Body of pancreas (tissue), 4 donors: Measurements from ENCODE around the gene KLF1. TPM values are rescaled to one million over a fixed set of nuclear protein-coding genes. Genes with fewer than 3 reads are reported as not detected.
A peak's percentile ranks its signal among the peaks of the same experiment; 100 is the strongest.

Source experiments
- ATAC-seq: fragments of 150-250 bp; one replicate; pipeline ENCODE4 v1.9.1; 2016
- DNase-seq, 4 donors: peaks; one replicate each; pipeline ENCODE4 v3.0.0-alpha.2; 2019
- H3K27ac ChIP-seq, 4 donors: fragments of 200-600 bp; sonication (generic); 1 replicate in 3 of 4; 2 replicates in 1 of 4; pipeline versions ENCODE4 v1.5.1 to v1.6.1; 2016 to 2019; ENCODE audit warnings: mild to moderate bottlenecking in 1 of 4, mixed read lengths in 1 of 4, moderate library complexity in 1 of 4
- H3K27me3 ChIP-seq, 2 donors: fragments of 200-600 bp; sonication (generic); one replicate each; pipeline ENCODE4 v1.6.0; 2016; ENCODE audit warnings: mild to moderate bottlenecking in 1 of 2
- H3K36me3 ChIP-seq, 2 donors: fragments of 200-600 bp; sonication (generic); replicated peaks in 1 of 2; 2 replicates each; pipeline ENCODE4 v1.5.1; 2016; ENCODE audit warnings: low read depth in 2 of 2; ENCODE audit not compliant: insufficient read depth in 1 of 2
- H3K4me1 ChIP-seq: fragments of 200-600 bp; sonication (generic); one replicate; pipeline ENCODE4 v1.6.0; 2016
- H3K4me3 ChIP-seq, 2 donors: fragments of 200-600 bp; sonication (generic); 1 replicate in 1 of 2; 2 replicates in 1 of 2; pipeline ENCODE4 v1.5.1; 2016 to 2019
- H3K9me3 ChIP-seq, 3 donors: fragments of 200-600 bp; sonication (generic); 1 replicate in 2 of 3; 2 replicates in 1 of 3; pipeline ENCODE4 v1.5.1; 2016
- POLR2A ChIP-seq, 3 donors: fragments of 450-650 bp; IDR thresholded peaks; one replicate each; pipeline ENCODE4 v1.6.1; 2016; ENCODE audit warnings: antibody characterized with exemption in 3 of 3, mild to moderate bottlenecking in 2 of 3
- WGBS, 2 donors: methylation state at CpG; one replicate each; pipeline ENCODE4 v1.1.5; 2017; 5-methylcytosine and 5-hydroxymethylcytosine counted together
- intact Hi-C: fragments of 100-400 bp; cut with DNase I; formaldehyde crosslinking; loops from one replicate; pipeline ENCODE4 v1.15.1; 2023
- total RNA-seq, 2 donors: library from RNA; depleted of rRNA; stranded (reverse); fragments of >200 nt; gene quantifications; one replicate each; pipeline ENCODE4 v1.1.0, GENCODE V29; 2016
- TF ChIP-seq, protein P1 (sequence below), 7 experiments: fragments of 450-650 bp in 4 of 7; fragments of 200-600 bp in 3 of 7; sonication (generic) in 3 of 7; IDR thresholded peaks; one replicate each; pipeline ENCODE4 v1.5.1; 2016 to 2019; ENCODE audit warnings: antibody characterized with exemption in 7 of 7

The KLF1 gene
- total RNA-seq, 2 donors from 2014 or later = not detected

DNA sequence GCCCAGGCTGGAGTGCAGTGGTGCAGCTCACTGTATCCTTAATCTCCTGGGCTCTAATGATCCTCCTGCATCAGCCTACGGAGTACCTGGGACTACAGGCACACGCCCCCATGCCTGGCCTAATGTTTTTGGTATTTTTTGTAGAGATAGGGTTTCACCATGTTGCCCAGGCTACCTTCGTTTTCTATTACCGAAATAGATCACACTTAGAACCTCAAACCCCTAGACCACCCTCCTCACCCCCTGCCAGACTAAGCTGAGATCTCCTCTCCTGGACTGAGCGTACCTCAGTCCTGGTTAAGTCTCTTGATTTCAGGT lies 391 bp downstream of the KLF1 start:
- WGBS, 2 donors = 78 to 79% methylated on average over 5 of the region's 5 CpGs
- Histone ChIP-seq H3K4me3 (no peak overlapping the region), H3K27me3 (no peaks in the 10 kb centered on the region), H3K9me3 (peaks cover 0 to 6% (median 0%) of the 10 kb centered on the region in 3 donors), H3K4me1 (peaks cover 26% of the 10 kb centered on the region), H3K27ac (no peak overlapping the region), H3K36me3 (no peaks in the 10 kb centered on the region)
- no peak for ATAC-seq
- intact Hi-C loops = no loop called here
- no peak for DNase-seq
- TF ChIP-seq POLR2A (IDR thresholded peaks at IDR 0.05) = no peak
- TF ChIP-seq, protein P1, sequence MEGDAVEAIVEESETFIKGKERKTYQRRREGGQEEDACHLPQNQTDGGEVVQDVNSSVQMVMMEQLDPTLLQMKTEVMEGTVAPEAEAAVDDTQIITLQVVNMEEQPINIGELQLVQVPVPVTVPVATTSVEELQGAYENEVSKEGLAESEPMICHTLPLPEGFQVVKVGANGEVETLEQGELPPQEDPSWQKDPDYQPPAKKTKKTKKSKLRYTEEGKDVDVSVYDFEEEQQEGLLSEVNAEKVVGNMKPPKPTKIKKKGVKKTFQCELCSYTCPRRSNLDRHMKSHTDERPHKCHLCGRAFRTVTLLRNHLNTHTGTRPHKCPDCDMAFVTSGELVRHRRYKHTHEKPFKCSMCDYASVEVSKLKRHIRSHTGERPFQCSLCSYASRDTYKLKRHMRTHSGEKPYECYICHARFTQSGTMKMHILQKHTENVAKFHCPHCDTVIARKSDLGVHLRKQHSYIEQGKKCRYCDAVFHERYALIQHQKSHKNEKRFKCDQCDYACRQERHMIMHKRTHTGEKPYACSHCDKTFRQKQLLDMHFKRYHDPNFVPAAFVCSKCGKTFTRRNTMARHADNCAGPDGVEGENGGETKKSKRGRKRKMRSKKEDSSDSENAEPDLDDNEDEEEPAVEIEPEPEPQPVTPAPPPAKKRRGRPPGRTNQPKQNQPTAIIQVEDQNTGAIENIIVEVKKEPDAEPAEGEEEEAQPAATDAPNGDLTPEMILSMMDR (IDR thresholded peaks at IDR 0.05) = no peak

DNA sequence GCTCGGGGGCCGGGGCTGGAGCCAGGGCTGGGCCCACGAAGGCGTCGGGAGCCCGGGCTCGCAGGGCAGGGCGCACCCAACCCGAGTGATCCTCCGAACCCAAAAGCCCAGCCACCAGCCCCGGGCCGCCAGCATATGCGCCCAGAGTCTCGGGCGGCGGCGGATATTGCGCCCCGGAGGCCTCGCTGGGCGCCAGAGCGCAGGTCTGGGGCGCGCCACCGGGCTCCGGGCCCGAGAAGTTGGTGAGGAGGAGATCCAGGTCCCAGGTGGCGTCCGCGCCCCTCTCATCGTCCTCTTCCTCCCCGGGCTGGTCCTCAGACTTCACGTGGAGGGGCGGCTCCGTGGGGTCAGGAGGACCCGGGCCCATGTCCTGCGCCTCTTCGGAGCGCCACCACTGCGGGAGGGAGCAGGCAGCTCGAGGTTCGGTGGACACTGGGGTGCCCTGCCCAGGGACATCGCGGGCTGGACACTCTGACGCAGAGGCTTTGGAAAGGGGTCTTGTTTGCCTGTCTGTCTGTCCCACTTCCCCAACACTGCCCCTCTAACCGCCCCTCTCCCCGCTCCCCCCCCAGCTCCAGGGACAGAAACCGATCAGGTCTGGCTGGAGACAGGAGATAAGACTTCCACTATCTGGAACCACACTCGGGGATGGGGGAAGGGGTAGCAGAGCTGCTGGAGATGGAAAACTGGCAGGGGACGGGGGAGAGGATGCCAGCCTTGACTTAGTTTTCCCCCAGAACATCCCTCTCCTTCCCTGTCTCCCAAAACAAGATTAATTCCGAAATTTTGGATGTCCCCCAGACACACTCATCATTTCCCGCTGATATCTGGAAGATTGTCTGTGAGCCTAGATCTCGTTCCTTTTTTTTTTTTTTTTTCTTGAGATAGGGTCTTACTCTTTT lies 1.0 kb downstream of the KLF1 start:
- Histone ChIP-seq H3K36me3 (no peaks in the 10 kb centered on the region), H3K27ac (peak overlapping the region in 3 of 4 donors; percentile 29 to 70 (median 52)), H3K9me3 (peaks cover 0 to 6% (median 0%) of the 10 kb centered on the region in 3 donors), H3K4me3 (peak overlapping the region in 1 of 2 donors; percentile 37), H3K27me3 (no peaks in the 10 kb centered on the region), H3K4me1 (peaks cover 23% of the 10 kb centered on the region)
- TF ChIP-seq, protein P1 (IDR thresholded peaks at IDR 0.05) = no peak
- TF ChIP-seq POLR2A (IDR thresholded peaks at IDR 0.05) = no peak
- no peak for ATAC-seq
- WGBS, 2 donors = 8 to 18% methylated on average over 9 to 45 of the region's 53 CpGs
- intact Hi-C loops = no loop called here
- no peak for DNase-seq

DNA sequence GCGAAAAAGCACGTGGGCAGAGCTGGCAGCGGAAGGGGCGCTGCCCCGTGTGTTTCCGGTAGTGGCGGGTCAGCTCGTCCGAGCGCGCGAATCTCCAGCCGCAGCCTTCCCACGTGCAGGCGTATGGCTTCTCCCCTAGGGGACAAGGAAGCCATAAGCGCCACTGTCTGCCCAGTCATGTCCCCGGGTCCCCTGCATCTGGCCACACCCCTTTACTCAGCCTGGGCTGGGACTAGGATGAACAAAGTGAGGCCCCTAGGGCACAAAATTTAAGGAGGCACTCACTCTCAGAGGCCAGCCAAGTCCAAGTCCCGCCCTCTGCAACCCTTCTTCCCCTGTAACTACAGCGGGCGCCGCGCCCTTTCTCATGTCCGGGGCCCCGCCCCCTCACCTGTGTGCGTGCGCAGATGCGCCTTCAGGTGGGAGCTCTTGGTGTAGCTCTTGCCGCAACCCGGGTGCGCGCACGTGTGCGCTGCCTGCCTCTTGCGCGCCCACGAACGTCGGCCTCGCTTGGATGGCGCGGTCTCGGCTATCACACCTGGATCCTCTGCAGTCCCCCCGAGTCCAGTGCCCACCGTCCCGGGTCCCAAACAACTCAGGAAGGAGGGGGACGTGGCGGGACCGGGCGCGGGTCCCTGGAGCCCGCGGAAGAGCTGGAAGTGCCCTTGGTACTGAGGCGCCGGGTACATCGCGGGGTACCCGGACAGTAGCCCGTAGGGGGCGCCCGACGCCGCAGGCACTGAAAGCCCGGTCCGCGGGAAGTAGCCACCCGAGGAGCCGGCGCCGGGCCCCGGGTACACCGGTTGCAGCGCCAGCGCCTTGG lies 1.9 kb downstream of the KLF1 start:
- Histone ChIP-seq H3K36me3 (no peaks in the 10 kb centered on the region), H3K27ac (peak overlapping the region in 3 of 4 donors; percentile 52 to 70 (median 56)), H3K4me3 (peak overlapping the region in 1 of 2 donors; percentile 37), H3K27me3 (no peaks in the 10 kb centered on the region), H3K4me1 (peaks cover 24% of the 10 kb centered on the region), H3K9me3 (peaks cover 0 to 6% (median 0%) of the 10 kb centered on the region in 3 donors)
- TF ChIP-seq, protein P1 (IDR thresholded peaks at IDR 0.05) = peak; percentile 51 to 70 (median 64)
- TF ChIP-seq POLR2A (IDR thresholded peaks at IDR 0.05) = peak; percentile 22 to 61 (median 56)
- ATAC-seq = peak; percentile 64
- intact Hi-C loops = no loop called here
- peak; percentile 91 to 97 (median 94) for DNase-seq
- whole genome bisulfite sequencing, 2 donors = 0 to 4% methylated on average over 11 to 73 of the region's 73 CpGs

DNA sequence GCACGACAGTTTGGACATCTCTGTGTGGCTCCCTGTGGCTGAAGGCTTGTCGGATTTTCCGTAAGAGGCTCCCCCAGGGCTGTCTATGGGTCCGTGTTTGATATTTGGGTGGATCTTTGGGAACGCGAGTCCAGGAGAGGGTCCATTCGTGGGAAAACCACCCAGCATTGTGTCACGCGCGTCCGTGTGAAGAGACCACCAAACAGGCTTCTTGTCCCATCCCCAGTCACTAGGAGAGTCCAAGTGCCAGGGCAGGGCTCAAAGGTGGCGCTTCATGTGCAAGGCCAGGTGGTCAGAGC lies 2.4 kb downstream of the KLF1 start:
- TF ChIP-seq, protein P1 (IDR thresholded peaks at IDR 0.05) = no peak
- TF ChIP-seq POLR2A (IDR thresholded peaks at IDR 0.05) = no peak
- intact Hi-C loops = no loop called here
- no peak overlapping the region for H3K4me3 ChIP-seq
- peak overlapping the region in 3 of 4 donors; percentile 52 to 70 (median 56) for H3K27ac ChIP-seq
- WGBS, 2 donors = 60 to 71% methylated on average over 11 to 12 of the region's 12 CpGs
- H3K9me3 ChIP-seq = peaks cover 0 to 6% (median 0%) of the 10 kb centered on the region in 3 donors
- no peaks in the 10 kb centered on the region for H3K36me3 ChIP-seq
- H3K4me1 ChIP-seq = peaks cover 25% of the 10 kb centered on the region
- DNase-seq = no peak
- H3K27me3 ChIP-seq = no peaks in the 10 kb centered on the region
- ATAC-seq = no peak
